GM12872 (cell line): Measurements from ENCODE around the gene MCC.

ENCODE experiments used
- TF ChIP-seq, protein P1 (sequence below): IDR thresholded peaks from 3 replicates; pipeline ENCODE4 v1.5.1; 2011; ENCODE audit warnings: low read depth, mild to moderate bottlenecking, low read length, moderate library complexity; ENCODE audit not compliant: insufficient read depth

MCC gene

DNA sequence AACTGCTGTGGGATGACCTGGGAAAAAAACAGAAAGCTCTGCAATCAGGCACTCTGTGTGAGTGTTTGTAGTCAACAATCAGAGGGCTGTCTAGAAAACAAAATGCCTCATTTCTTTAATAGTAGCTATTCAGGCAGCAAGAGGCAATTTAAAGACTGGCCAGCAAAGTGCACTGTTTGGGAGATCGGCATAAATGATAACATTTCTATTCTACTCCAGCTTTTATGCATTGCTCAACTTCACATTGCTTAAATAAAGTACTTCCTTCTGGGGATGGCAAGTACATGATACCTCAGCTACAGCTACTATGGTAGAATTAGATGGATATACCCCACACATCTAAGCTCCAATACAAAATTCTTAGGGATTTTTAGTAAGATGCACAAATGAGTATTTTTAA lies 318.5 kb downstream of the MCC start:
- TF ChIP-seq, protein P1, sequence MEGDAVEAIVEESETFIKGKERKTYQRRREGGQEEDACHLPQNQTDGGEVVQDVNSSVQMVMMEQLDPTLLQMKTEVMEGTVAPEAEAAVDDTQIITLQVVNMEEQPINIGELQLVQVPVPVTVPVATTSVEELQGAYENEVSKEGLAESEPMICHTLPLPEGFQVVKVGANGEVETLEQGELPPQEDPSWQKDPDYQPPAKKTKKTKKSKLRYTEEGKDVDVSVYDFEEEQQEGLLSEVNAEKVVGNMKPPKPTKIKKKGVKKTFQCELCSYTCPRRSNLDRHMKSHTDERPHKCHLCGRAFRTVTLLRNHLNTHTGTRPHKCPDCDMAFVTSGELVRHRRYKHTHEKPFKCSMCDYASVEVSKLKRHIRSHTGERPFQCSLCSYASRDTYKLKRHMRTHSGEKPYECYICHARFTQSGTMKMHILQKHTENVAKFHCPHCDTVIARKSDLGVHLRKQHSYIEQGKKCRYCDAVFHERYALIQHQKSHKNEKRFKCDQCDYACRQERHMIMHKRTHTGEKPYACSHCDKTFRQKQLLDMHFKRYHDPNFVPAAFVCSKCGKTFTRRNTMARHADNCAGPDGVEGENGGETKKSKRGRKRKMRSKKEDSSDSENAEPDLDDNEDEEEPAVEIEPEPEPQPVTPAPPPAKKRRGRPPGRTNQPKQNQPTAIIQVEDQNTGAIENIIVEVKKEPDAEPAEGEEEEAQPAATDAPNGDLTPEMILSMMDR = no peak

DNA sequence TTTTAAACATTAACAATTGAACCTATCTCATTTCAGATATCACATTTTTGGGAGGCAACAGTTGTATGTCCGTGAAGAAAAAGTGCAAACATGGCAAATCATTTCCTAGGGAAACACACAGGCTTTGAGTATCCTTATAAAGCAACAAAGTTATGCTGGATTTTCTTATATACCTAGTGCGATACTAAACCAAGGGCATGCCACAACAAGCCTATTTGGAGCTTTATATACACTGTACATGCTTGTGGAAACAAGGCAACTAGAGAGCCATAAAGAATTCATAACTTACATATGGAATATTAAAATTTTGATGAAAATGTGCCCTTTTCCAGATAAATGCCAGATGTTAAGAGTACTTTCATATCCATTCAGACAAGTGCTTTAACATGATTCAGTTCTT lies 320.3 kb downstream of the MCC start:
- TF ChIP-seq, protein P1 = no peak

DNA sequence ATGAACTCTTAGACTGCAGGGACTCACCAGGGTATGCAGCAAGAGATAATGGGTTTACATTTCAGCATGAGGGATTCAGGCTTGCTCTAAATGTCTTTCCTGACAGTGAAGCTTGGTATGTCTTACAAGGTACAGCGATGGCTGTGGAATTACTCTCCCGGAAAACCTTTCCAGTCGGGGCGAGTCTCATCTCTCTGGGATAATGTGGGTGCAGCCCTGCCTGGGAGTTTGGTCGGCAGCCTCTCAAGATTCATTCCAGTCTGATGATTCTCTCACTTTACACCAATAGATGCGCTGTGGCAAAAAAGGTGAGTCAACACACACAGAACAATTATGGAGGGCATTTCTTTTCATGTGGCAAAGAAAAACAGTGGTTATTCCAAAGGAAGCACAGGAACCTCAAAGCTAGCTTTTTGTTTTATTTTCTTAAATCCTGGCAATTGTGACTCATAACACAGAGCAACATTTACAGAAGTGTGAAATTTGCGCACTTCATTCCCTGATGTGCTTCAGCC lies 321.3 kb downstream of the MCC start:
- TF ChIP-seq, protein P1 = no peak

DNA sequence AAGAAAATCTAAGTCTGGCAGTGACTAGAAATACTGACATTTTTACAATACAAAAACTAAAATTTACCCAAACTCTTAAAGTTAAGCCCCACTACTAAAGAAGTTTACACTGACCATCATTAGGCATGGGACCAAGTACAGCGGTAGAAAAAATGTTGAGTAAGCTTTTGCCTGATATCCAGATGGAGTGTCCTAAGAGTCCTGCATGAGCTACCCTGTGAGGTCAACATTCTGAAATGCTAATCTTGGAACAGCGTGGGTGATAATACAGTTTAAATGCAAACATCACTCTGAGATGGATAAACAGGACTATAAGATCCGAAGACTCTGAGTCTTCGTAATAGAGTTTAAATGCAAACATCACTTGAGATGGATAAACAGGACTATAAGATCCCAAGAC lies 322.0 kb downstream of the MCC start:
- TF ChIP-seq, protein P1 = no peak

DNA sequence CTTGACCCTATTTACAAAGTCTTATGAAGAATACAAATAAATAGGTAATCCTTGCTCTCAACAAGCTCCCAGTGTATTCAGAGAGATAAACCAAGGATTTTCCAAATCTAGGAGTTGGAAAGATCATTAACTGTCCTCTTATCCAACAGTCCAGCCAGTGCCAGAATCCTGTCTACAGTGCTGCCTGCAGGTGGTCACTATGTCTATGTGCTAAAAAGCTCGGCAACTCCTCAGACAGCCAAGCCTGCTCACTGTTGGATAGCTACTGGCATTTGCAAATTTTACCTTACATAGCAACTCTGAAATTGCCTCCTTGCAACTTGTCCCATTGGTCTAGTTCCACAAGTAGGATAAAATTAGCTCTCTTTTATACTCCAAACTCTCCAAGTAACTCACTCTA lies 324.2 kb downstream of the MCC start:
- TF ChIP-seq, protein P1 = no peak

DNA sequence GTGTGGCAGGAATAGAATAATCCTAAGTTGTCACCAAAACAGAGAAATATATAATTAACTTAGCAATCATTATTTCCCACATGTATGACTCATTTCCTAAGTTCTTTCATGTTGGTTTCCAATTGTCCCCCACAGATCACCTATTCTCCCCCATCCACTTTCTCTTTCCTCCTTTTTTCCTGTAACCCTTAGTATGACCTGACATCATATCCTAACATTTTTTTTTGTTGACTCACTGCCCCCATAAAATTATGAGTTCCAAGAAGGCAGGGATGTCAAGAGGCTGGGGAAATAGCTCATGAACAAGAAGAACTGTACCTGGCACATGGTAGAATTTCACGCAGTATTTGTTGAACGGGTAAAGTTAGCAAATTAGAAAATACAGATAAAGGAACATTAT lies 324.9 kb downstream of the MCC start:
- TF ChIP-seq, protein P1 = no peak

DNA sequence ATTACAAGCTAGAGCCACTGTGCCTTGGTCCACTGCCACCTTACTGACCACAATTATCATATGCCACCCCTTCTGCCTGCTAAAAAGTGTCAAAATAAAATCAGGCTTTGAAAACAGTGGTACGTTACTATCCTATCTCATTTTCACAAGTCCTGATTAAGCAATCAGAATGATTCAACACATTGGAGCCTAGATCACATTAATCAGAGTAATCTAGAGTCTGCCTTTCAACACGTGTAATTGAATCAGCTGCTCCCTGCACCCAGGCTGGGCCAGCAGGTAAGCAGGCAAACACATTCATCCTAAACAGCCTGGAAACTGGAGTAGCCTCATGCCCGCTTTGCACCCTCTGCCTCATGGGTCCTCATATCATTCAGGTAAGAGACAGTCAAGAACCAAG lies 325.5 kb downstream of the MCC start:
- TF ChIP-seq, protein P1 = no peak

DNA sequence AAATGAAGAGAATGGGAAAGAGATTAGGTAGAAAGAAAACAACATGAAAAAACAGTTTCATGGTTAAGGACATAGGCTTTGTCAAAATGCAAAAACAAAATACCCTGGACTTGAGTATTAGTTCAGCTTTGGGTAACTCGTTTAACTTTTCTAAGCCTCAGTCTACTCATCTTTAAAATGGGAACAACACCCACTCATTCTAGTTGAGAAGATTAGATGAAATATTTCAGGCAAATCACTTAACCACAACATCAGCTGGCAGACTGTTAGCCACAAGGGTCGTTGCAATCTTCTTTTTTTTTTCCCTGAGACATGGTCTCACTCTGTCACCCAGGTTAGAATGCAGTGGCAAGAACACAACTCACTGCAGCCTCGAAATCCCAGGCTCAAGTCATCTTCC lies 326.0 kb downstream of the MCC start:
- TF ChIP-seq, protein P1 = no peak
